ENCODE data around the gene QRFPR. TPM values are rescaled to one million over a fixed set of nuclear protein-coding genes. Genes with fewer than 3 reads are reported as not detected.
"Not testable (repeated sequence)": the region's sequence is repeated elsewhere in the genome, so short reads cannot be mapped to it uniquely, and the experiment has no call there.

QRFPR gene
- total RNA-seq, 1 donor from 2014 or later, result 0.52 TPM

GRCh38 chr4:121313430-121313829, 67.4 kb downstream of the QRFPR start:
- H3K9me3 ChIP-seq (ENCODE audit: control insufficient read depth in 3 of 3, low read length in 3 of 3); H3K27ac ChIP-seq (ENCODE audit: low read depth, low read length); H3K36me3 ChIP-seq (ENCODE audit: control insufficient read depth in 3 of 3, insufficient read depth in 3 of 3, low read length in 3 of 3); H3K4me1 ChIP-seq (ENCODE audit: control insufficient read depth in 3 of 3, insufficient read depth in 3 of 3, low read length in 3 of 3); H3K27me3 ChIP-seq (ENCODE audit: control insufficient read depth in 3 of 3, insufficient read depth in 3 of 3, low read length in 3 of 3); H3K9ac ChIP-seq (ENCODE audit: low read depth in 1 of 3, low read length in 3 of 3); H3K4me3 ChIP-seq (ENCODE audit: low read length in 3 of 3): not testable (repeated sequence)

DNA sequence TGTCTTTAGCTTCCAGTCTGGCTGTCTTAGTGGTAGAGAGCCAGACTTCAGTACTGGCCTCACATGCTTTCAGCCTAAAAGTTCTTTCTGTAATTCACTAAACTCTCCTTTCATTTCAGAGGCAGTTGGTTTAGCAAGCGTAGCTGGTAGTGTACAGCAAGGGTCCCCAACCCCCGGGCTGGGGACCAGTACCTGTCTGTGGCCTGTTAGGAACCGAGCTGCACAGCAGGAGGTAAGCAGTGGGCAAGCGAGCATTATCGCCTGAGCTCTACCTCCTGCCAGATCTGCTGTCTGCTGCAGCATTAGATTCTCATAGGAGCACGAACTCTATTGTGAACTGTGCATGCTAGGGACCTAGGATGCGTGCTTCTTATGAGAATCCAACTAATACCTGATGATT, 72.0 kb downstream of the QRFPR start:
- no peaks in the 10 kb centered on the region for H3K36me3 ChIP-seq (ENCODE audit: control insufficient read depth in 3 of 3, insufficient read depth in 3 of 3, low read length in 3 of 3)
- H3K9ac ChIP-seq (ENCODE audit: low read depth in 1 of 3, low read length in 3 of 3), result no peak overlapping the region
- no peaks in the 10 kb centered on the region for H3K9me3 ChIP-seq (ENCODE audit: control insufficient read depth in 3 of 3, low read length in 3 of 3)
- no peaks in the 10 kb centered on the region for H3K4me1 ChIP-seq (ENCODE audit: control insufficient read depth in 3 of 3, insufficient read depth in 3 of 3, low read length in 3 of 3)
- no peak overlapping the region for H3K4me3 ChIP-seq (ENCODE audit: low read length in 3 of 3)
- no peak overlapping the region for H3K27ac ChIP-seq (ENCODE audit: low read depth, low read length)
- H3K27me3 ChIP-seq (ENCODE audit: control insufficient read depth in 3 of 3, insufficient read depth in 3 of 3, low read length in 3 of 3), result no peaks in the 10 kb centered on the region

DNA sequence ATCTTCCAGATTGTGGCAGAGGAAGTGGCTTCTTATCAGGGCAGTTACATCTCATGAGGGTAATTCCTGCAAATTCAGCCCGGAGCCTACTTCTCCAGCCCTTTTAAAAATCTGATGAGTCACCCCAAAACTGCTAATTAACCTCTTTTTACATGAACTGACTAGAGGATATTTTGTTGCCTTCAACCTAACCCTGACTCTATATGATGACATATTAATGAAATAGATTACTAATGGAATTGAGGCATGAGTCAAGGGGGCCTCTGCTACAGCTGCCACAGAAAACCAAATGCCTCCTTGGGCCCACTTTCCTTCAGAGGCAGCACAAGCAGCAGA, 72.5 kb downstream of the QRFPR start:
- Histone ChIP-seq H3K4me1 (ENCODE audit: control insufficient read depth in 3 of 3, insufficient read depth in 3 of 3, low read length in 3 of 3) (no peaks in the 10 kb centered on the region), H3K4me3 (ENCODE audit: low read length in 3 of 3) (no peak overlapping the region), H3K27ac (ENCODE audit: low read depth, low read length) (no peak overlapping the region), H3K27me3 (ENCODE audit: control insufficient read depth in 3 of 3, insufficient read depth in 3 of 3, low read length in 3 of 3) (no peaks in the 10 kb centered on the region), H3K9me3 (ENCODE audit: control insufficient read depth in 3 of 3, low read length in 3 of 3) (no peaks in the 10 kb centered on the region), H3K36me3 (ENCODE audit: control insufficient read depth in 3 of 3, insufficient read depth in 3 of 3, low read length in 3 of 3) (no peaks in the 10 kb centered on the region), H3K9ac (ENCODE audit: low read depth in 1 of 3, low read length in 3 of 3) (no peak overlapping the region)

GRCh38 chr4:121307445-121308327, 73.1 kb downstream of the QRFPR start:
- H3K4me1 ChIP-seq (ENCODE audit: control insufficient read depth in 3 of 3, insufficient read depth in 3 of 3, low read length in 3 of 3), result no peaks in the 10 kb centered on the region
- H3K4me3 ChIP-seq (ENCODE audit: low read length in 3 of 3), result no peak overlapping the region
- H3K27me3 ChIP-seq (ENCODE audit: control insufficient read depth in 3 of 3, insufficient read depth in 3 of 3, low read length in 3 of 3), result no peaks in the 10 kb centered on the region
- no peaks in the 10 kb centered on the region for H3K9me3 ChIP-seq (ENCODE audit: control insufficient read depth in 3 of 3, low read length in 3 of 3)
- no peaks in the 10 kb centered on the region for H3K36me3 ChIP-seq (ENCODE audit: control insufficient read depth in 3 of 3, insufficient read depth in 3 of 3, low read length in 3 of 3)
- no peak overlapping the region for H3K9ac ChIP-seq (ENCODE audit: low read depth in 1 of 3, low read length in 3 of 3)
- H3K27ac ChIP-seq (ENCODE audit: low read depth, low read length), result no peak overlapping the region

DNA sequence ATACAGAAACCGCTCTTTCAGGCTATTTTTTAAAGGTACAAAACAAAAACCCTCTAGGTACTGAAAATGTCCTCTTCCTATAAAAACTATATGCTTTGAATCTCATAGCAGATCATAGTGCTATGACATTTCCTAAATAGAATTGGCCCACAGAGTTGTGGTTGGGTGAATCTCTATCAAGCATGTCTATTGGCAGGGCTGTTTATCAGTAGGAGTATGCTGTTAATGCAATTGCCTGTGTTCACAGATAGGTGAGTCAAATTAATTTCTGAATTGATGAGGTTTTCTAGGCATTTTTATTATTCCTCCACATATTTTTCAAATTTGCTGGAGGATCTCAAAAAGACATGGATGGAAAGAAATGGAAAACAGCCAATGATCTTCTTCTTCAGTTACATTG, 73.9 kb downstream of the QRFPR start:
- Histone ChIP-seq H3K36me3 (ENCODE audit: control insufficient read depth in 3 of 3, insufficient read depth in 3 of 3, low read length in 3 of 3) (no peaks in the 10 kb centered on the region), H3K27ac (ENCODE audit: low read depth, low read length) (no peak overlapping the region), H3K9ac (ENCODE audit: low read depth in 1 of 3, low read length in 3 of 3) (no peak overlapping the region), H3K4me1 (ENCODE audit: control insufficient read depth in 3 of 3, insufficient read depth in 3 of 3, low read length in 3 of 3) (no peaks in the 10 kb centered on the region), H3K9me3 (ENCODE audit: control insufficient read depth in 3 of 3, low read length in 3 of 3) (no peaks in the 10 kb centered on the region), H3K27me3 (ENCODE audit: control insufficient read depth in 3 of 3, insufficient read depth in 3 of 3, low read length in 3 of 3) (no peaks in the 10 kb centered on the region), H3K4me3 (ENCODE audit: low read length in 3 of 3) (no peak overlapping the region)

- Histone ChIP-seq H3K4me3 (ENCODE audit: low read length in 3 of 3) (no peak overlapping the region), H3K27me3 (ENCODE audit: control insufficient read depth in 3 of 3, insufficient read depth in 3 of 3, low read length in 3 of 3) (no peaks in the 10 kb centered on the region), H3K4me1 (ENCODE audit: control insufficient read depth in 3 of 3, insufficient read depth in 3 of 3, low read length in 3 of 3) (no peaks in the 10 kb centered on the region), H3K36me3 (ENCODE audit: control insufficient read depth in 3 of 3, insufficient read depth in 3 of 3, low read length in 3 of 3) (no peaks in the 10 kb centered on the region), H3K9ac (ENCODE audit: low read depth in 1 of 3, low read length in 3 of 3) (no peak overlapping the region), H3K9me3 (ENCODE audit: control insufficient read depth in 3 of 3, low read length in 3 of 3) (no peaks in the 10 kb centered on the region), H3K27ac (ENCODE audit: low read depth, low read length) (no peak overlapping the region)
Observed at GRCh38 chr4:121304893-121305292, 75.9 kb downstream of the QRFPR start.

- H3K27ac ChIP-seq (ENCODE audit: low read depth, low read length), result no peak overlapping the region
Observed at GRCh38 chr4:121299367-121299766, 81.5 kb downstream of the QRFPR start.

GRCh38 chr4:121283319-121283718, 97.5 kb downstream of the QRFPR start:
- Histone ChIP-seq H3K9ac (ENCODE audit: low read depth in 1 of 3, low read length in 3 of 3) (no peak overlapping the region), H3K9me3 (ENCODE audit: control insufficient read depth in 3 of 3, low read length in 3 of 3) (peaks cover 0 to 3% (median 0%) of the 10 kb centered on the region in 3 donors), H3K36me3 (ENCODE audit: control insufficient read depth in 3 of 3, insufficient read depth in 3 of 3, low read length in 3 of 3) (no peaks in the 10 kb centered on the region), H3K4me1 (ENCODE audit: control insufficient read depth in 3 of 3, insufficient read depth in 3 of 3, low read length in 3 of 3) (no peaks in the 10 kb centered on the region), H3K27me3 (ENCODE audit: control insufficient read depth in 3 of 3, insufficient read depth in 3 of 3, low read length in 3 of 3) (no peaks in the 10 kb centered on the region), H3K27ac (ENCODE audit: low read depth, low read length) (no peak overlapping the region), H3K4me3 (ENCODE audit: low read length in 3 of 3) (no peak overlapping the region)

More at GRCh38 chr4:121299367-121299766, 81.5 kb downstream of the QRFPR start:
- Histone ChIP-seq H3K36me3 (ENCODE audit: control insufficient read depth in 3 of 3, insufficient read depth in 3 of 3, low read length in 3 of 3) (no peaks in the 10 kb centered on the region), H3K27me3 (ENCODE audit: control insufficient read depth in 3 of 3, insufficient read depth in 3 of 3, low read length in 3 of 3) (no peaks in the 10 kb centered on the region), H3K9me3 (ENCODE audit: control insufficient read depth in 3 of 3, low read length in 3 of 3) (no peaks in the 10 kb centered on the region), H3K4me3 (ENCODE audit: low read length in 3 of 3) (no peak overlapping the region), H3K4me1 (ENCODE audit: control insufficient read depth in 3 of 3, insufficient read depth in 3 of 3, low read length in 3 of 3) (no peaks in the 10 kb centered on the region), H3K9ac (ENCODE audit: low read depth in 1 of 3, low read length in 3 of 3) (no peak overlapping the region)

DNA sequence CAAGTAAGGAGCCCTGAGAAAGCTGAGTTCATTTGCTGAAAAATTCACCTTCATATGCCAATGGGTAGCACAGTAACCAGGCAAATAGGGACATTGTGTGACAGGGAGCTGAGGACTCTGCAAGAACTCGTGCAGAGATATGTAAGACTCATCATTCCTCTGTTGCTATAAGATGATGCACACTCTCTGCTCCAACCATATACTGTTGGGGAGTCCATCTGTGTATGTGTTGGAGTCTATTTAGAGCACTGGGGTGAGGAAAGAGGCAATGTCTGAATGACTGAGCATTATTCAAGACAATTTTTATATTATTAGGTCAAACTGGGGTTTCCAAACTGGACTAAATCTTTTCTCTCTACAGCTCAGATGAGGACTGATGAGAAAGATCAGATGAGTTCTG, 100.4 kb downstream of the QRFPR start:
- Histone ChIP-seq H3K9ac (ENCODE audit: low read depth in 1 of 3, low read length in 3 of 3) (no peak overlapping the region), H3K27ac (ENCODE audit: low read depth, low read length) (no peak overlapping the region), H3K4me1 (ENCODE audit: control insufficient read depth in 3 of 3, insufficient read depth in 3 of 3, low read length in 3 of 3) (no peaks in the 10 kb centered on the region), H3K4me3 (ENCODE audit: low read length in 3 of 3) (no peak overlapping the region), H3K27me3 (ENCODE audit: control insufficient read depth in 3 of 3, insufficient read depth in 3 of 3, low read length in 3 of 3) (no peaks in the 10 kb centered on the region), H3K9me3 (ENCODE audit: control insufficient read depth in 3 of 3, low read length in 3 of 3) (peaks cover 0 to 3% (median 0%) of the 10 kb centered on the region in 3 donors), H3K36me3 (ENCODE audit: control insufficient read depth in 3 of 3, insufficient read depth in 3 of 3, low read length in 3 of 3) (no peaks in the 10 kb centered on the region)

DNA sequence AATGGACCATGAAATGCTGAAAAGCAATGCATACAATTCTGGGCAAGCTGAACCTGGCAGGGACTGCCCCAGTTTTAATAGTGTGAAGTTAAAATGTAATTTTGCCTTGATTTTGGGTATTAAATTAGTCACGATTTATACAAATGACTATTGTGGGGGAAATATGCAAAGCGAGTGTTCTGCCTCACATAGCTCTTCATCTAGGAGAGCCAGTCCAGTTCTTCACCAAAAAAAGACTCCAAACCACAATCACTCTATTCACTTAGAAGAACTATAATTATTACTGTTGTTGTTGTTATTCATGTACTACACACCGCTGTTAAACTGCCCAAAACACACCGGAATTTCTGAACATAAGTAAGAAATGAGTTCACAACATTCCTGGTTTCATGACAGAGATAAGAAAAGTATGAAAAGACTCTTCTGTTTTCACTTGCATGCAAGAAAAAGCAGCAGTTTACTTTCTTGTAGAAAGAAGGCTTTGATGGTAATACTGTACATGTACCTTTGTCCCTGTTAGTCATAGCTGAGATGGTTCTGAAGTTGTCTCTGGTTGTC, 101.9 kb downstream of the QRFPR start:
- Histone ChIP-seq H3K4me3 (ENCODE audit: low read length in 3 of 3) (no peak overlapping the region), H3K9ac (ENCODE audit: low read depth in 1 of 3, low read length in 3 of 3) (no peak overlapping the region), H3K36me3 (ENCODE audit: control insufficient read depth in 3 of 3, insufficient read depth in 3 of 3, low read length in 3 of 3) (no peaks in the 10 kb centered on the region), H3K27ac (ENCODE audit: low read depth, low read length) (no peak overlapping the region), H3K9me3 (ENCODE audit: control insufficient read depth in 3 of 3, low read length in 3 of 3) (peaks cover 0 to 3% (median 0%) of the 10 kb centered on the region in 3 donors), H3K27me3 (ENCODE audit: control insufficient read depth in 3 of 3, insufficient read depth in 3 of 3, low read length in 3 of 3) (no peaks in the 10 kb centered on the region), H3K4me1 (ENCODE audit: control insufficient read depth in 3 of 3, insufficient read depth in 3 of 3, low read length in 3 of 3) (no peaks in the 10 kb centered on the region)
